SU-DHL-6 (cell line): ENCODE data around the gene RAB11A.

ENCODE experiments used
- H2AFZ ChIP-seq: fragments of 200-600 bp; sonication (generic); 2 replicates; pipeline ENCODE4 v1.6.1; 2014; ENCODE audit warnings: low read depth, mild to moderate bottlenecking, moderate library complexity, mixed read lengths, antibody characterized with exemption, low read length; ENCODE audit not compliant: severe bottlenecking
- H3F3A ChIP-seq: fragments of 200-600 bp; shearing (Covaris generic); 2 replicates; pipeline ENCODE4 v1.6.0; 2016; ENCODE audit warnings: antibody characterized with exemption, mild to moderate bottlenecking; ENCODE audit not compliant: insufficient read depth
- H3K27ac ChIP-seq: fragments of 200-600 bp; sonication (generic); 2 replicates; pipeline ENCODE4 v1.5.1; 2016; ENCODE audit warnings: low read depth, mild to moderate bottlenecking, low read length, moderate library complexity, mixed read lengths
- H3K27me3 ChIP-seq: fragments of 200-600 bp; sonication (generic), shearing (Covaris generic); 2 replicates; pipeline ENCODE4 v1.6.0; 2014; ENCODE audit warnings: mild to moderate bottlenecking, low read length
- H3K36me3 ChIP-seq: fragments of 200-600 bp; sonication (generic); 2 replicates; pipeline ENCODE4 v1.6.1; 2014; ENCODE audit warnings: mild to moderate bottlenecking, low read length, mixed read lengths
- H3K4me2 ChIP-seq: fragments of 300-600, 200-600 bp; shearing (Covaris generic), sonication (generic); 2 replicates; pipeline ENCODE4 v1.6.0; 2014; ENCODE audit warnings: low read length, low read depth, mild to moderate bottlenecking; ENCODE audit not compliant: poor library complexity, severe bottlenecking
- H3K4me3 ChIP-seq: fragments of 200-600 bp; sonication (generic); 2 replicates; pipeline ENCODE4 v1.5.1; 2014; ENCODE audit warnings: antibody characterized with exemption, low read length, mild to moderate bottlenecking, mixed read lengths; ENCODE audit not compliant: insufficient read depth, poor library complexity, severe bottlenecking
- H3K79me2 ChIP-seq: fragments of 200-600 bp; sonication (generic); 2 replicates; pipeline ENCODE4 v1.6.1; 2014; ENCODE audit warnings: mild to moderate bottlenecking, low read length, moderate library complexity; ENCODE audit not compliant: insufficient read depth
- H3K9ac ChIP-seq: fragments of 200-600 bp; sonication (generic); 2 replicates; pipeline ENCODE4 v1.7.0; 2014; ENCODE audit warnings: mild to moderate bottlenecking, low read length
- H3K9me2 ChIP-seq: fragments of 200-600 bp; sonication (generic); replicated peaks from 2 replicates; pipeline ENCODE4 v1.6.1; 2014; ENCODE audit warnings: low read length; ENCODE audit not compliant: insufficient read depth
- H3K9me3 ChIP-seq: fragments of 200-600 bp; sonication (generic); 2 replicates; pipeline ENCODE4 v1.6.1; 2014; ENCODE audit warnings: low read length, mixed read lengths; ENCODE audit not compliant: insufficient read depth
- H4K20me1 ChIP-seq: fragments of 200-600 bp; sonication (generic); 2 replicates; pipeline ENCODE4 v1.6.1; 2014; ENCODE audit warnings: low read depth, mild to moderate bottlenecking, antibody characterized with exemption, low read length, moderate library complexity, mixed read lengths
- EZH2phosphoT487 ChIP-seq: fragments of 200-600 bp; sonication (generic), shearing (Covaris generic); conservative IDR thresholded peaks from 2 replicates; pipeline ENCODE4 v1.6.1; 2018; ENCODE audit warnings: mild to moderate bottlenecking, antibody characterized with exemption, low read length, moderate library complexity, mixed read lengths
- TF ChIP-seq, protein P1 (sequence below): fragments of 200-600 bp; sonication (generic); IDR thresholded peaks from one replicate; pipeline ENCODE4 v1.5.1; 2017; ENCODE audit warnings: antibody characterized with exemption, mild to moderate bottlenecking, low read length, moderate library complexity; ENCODE audit not compliant: insufficient read depth, poor library complexity, severe bottlenecking

RAB11A gene

GRCh38 chr15:65939901-65940617, 70.8 kb downstream of the RAB11A start:
- H3K36me3 ChIP-seq: no peaks in the 10 kb centered on the region
- no peak overlapping the region for H2AFZ ChIP-seq

GRCh38 chr15:65940618-65940909, 71.3 kb downstream of the RAB11A start:
- Histone ChIP-seq H3K79me2 (no peaks in the 10 kb centered on the region), H3F3A (no peaks in the 10 kb centered on the region), H3K9ac (no peak overlapping the region), H3K4me3 (no peak overlapping the region), H3K27me3 (no peaks in the 10 kb centered on the region), H3K36me3 (no peaks in the 10 kb centered on the region), H2AFZ (no peak overlapping the region), H4K20me1 (no peaks in the 10 kb centered on the region), H3K9me2 (no peaks in the 10 kb centered on the region), H3K9me3 (no peaks in the 10 kb centered on the region), H3K4me2 (no peak overlapping the region), H3K27ac (no peak overlapping the region)
- no peak for TF ChIP-seq EZH2phosphoT487
- TF ChIP-seq, protein P1, sequence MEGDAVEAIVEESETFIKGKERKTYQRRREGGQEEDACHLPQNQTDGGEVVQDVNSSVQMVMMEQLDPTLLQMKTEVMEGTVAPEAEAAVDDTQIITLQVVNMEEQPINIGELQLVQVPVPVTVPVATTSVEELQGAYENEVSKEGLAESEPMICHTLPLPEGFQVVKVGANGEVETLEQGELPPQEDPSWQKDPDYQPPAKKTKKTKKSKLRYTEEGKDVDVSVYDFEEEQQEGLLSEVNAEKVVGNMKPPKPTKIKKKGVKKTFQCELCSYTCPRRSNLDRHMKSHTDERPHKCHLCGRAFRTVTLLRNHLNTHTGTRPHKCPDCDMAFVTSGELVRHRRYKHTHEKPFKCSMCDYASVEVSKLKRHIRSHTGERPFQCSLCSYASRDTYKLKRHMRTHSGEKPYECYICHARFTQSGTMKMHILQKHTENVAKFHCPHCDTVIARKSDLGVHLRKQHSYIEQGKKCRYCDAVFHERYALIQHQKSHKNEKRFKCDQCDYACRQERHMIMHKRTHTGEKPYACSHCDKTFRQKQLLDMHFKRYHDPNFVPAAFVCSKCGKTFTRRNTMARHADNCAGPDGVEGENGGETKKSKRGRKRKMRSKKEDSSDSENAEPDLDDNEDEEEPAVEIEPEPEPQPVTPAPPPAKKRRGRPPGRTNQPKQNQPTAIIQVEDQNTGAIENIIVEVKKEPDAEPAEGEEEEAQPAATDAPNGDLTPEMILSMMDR: no peak

More at GRCh38 chr15:65939901-65940617, 70.8 kb downstream of the RAB11A start:
- no peaks in the 10 kb centered on the region for H3F3A ChIP-seq
- H3K9me3 ChIP-seq: no peaks in the 10 kb centered on the region
- no peak overlapping the region for H3K4me3 ChIP-seq
- no peak overlapping the region for H3K27ac ChIP-seq
- no peak overlapping the region for H3K9ac ChIP-seq
- no peaks in the 10 kb centered on the region for H3K79me2 ChIP-seq
- no peaks in the 10 kb centered on the region for H3K9me2 ChIP-seq
- no peaks in the 10 kb centered on the region for H3K27me3 ChIP-seq
- H3K4me2 ChIP-seq: no peak overlapping the region
- H4K20me1 ChIP-seq: no peaks in the 10 kb centered on the region
- TF ChIP-seq, protein P1: no peak
- TF ChIP-seq EZH2phosphoT487: no peak
